Measurements from ENCODE around the gene STAG2.
A peak's percentile ranks its signal among the peaks of the same experiment; 100 is the strongest.

Gene STAG2

DNA sequence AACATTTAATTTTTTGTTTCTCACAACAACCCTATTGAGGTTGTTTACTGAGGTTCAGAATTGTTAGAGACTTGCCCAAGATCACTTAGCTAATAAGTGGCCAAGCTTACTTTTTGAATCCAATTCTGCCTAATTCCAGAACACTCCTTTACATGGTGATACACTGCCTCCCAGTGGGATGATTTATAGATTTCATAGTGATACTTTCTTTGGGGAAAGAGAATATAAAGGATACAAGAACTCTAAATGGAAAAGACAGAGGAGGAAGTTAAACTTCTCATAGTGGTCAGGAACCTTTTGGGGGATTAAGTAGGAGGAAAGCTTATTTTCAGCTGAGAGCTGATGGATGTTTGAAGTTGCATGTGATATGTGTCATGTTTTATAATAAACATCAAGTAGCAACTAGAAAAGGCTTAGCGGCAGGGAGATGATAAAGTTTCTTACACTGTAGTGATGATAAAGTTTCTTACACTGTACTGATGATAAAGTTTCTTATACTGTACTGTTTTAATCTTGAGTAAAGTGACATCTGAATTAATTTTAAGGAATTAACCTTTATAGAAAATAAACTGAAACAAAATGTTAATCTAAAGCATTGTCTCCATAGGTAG is 15.3 kb downstream of the STAG2 start:
- peak; percentile 56 for DNase-seq

DNA sequence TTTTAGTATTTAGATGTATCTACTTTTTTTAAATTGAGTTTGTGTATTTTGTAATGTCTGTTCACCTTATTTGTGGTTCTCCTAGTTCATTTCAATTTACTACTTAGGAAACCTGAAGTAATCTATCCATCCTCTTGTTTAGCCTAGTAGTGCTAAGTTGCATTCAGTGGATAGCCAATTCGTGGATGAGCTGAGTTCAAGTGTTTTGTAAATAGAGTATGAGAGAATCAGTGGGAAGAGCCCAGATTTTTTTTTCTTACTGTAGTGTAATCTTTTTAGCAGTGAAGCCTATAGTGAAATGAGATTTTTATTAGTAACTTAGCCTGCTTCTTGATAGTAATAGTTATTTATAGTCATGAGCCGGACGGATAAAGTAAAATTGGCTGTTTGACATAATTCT is 21.7 kb downstream of the STAG2 start:
- DNase-seq = no peak

DNA sequence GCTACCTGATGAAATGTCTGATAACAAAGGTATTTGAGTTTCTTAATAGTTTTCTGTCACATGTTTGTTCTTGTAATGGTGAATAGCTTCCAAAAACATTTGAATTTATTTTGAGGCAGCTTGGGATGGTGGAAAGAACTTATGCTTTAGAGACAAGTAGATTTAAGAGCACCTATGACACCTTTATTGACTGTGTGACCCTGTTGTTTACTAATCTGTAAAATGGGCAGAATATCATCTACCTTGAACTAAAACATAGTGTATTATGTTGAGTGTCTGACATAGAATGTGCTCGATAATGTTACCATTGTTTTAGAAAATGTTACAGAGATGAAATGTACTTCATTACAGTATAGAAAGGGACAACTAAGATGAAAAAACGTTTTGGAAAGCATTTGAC is 24.9 kb downstream of the STAG2 start:
- no peak for DNase-seq

DNA sequence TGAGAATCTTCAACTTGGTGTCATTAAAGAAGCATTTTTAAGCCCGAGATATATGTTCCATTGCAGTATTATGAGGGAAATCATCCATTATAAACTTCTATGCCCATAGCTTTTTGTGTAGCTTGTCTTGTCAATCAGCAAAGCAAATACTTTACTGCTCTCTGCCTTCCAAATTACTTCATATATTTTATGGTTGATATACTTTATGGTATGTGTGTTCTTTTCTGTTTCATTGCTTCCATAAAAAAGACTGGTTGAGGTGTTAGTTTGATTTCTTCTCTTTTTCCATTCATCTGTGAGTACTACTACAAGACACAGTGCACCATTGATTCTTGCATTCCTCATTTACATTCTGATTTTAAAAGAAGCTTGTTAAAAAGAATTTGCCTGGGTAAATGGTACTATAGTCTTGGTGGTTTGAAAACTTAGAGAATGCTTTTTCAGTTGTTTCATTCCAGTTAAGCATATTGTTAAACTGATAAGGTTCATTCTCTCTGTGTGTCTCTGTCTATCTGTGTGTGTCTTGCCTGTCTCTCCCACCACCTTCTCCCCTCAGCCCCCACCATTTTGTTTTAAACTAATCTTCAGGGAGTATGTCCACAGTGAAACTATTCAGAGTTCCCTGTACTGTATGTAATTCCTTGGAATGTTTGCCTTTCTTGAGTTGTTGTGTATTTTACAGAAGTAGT is 27.1 kb downstream of the STAG2 start:
- DNase-seq = no peak

DNA sequence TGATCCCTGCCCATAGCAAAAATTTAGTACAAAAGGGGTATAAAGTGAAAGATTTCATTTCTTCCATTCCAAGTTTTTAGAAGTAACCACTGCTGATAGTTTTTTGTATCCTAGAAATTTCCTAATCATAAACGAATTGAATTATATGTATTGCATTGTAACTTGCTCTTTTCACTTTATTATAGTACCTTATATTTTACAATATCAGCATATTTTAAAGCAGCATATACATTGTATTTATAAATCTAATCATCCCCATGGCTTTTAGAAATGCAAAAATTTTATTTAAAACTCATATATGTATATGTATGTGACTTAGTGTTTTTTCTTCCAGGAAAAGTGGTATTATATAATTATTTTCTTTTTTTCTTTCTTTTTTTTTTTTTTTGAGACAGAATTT is 27.7 kb downstream of the STAG2 start:
- DNase-seq = no peak

DNA sequence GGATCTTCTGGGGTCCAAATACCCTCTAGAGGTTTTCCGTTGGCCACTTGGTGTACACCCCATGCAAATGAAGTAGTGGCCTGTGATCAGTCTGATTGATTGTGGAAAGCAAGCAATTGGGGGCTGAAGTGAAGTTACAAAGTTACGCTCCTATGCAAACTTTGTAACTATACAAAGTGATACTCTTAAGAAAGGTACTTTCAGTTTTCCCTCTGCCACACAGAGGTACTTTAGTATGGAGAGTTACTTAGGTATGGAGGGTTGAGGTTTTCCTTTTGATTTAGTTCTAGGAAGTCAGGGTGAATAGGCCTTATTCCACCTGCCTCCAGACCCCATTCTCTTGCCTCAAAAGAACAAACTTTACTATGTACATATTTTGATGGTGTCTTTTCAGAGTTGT is 28.7 kb downstream of the STAG2 start:
- DNase-seq = no peak

DNA sequence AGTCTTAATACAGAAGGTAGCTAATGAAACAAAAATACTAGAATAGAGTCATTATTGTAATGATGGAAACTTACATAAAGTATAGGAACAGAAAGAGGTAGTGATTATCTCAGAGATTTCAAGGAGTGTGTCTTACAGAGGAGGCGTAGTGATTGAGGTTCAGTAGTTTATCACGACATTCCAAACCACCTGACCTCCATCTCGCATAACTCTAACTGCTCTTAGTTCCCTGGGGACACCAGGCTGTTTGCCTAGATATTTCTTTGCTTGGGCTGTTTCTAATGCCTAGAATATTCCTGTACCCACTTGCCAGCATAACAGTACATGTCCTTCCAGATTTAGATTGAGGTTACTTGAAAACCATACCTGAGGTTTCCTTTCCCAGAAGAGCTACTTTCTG is 29.1 kb downstream of the STAG2 start:
- no peak for DNase-seq

DNA sequence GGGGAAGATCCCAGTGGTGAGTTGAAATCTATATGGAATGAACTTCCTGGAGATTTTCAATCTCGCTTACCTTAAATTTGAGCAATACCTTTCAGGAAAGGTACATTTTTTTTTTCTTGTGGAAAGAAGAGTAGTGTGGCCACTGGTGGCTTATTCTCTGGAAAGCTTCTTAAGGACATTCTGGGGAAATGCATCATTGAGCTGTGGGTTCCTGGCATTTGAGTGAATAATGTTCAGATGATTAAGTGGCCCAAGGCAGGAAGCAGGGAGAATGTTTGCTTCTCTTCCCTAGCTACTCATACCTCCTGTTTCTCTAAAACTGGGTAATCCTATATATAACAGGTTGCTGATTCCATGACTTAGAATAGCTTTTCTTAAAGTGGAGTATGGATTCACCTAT is 31.8 kb downstream of the STAG2 start:
- DNase-seq = no peak

DNA sequence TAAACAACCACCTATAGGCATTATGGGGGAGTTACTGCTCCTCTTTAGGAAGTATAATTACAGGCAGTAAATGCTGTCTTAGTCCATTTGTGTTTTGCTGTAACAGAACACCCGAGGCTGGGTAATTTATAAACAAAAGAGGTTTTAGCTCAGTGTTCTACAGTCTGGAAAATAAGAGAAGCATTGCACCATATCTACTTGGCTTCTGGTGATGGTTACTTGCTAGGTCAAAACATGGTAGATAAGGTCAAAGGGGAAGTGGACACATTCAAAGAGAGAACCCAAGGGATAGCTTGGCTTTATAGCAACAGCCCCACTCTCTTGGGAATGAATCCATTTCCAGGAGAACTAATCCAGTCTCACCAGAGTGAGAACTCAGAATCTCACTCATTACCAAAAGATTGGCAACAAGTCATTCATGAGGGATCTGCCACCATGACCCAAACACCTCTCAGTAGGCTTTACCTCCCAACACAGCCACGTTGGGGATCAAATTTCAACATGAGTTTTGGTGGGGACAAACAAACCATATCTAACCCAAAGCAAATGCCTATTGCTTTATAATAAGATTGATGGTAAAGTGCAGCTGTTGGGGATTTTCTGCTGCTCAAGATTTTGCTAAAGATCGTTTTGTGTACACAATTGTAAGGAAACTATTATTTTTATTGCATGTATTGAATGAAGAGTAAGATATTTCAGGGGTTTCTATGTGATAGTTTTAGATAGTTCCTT is 32.6 kb downstream of the STAG2 start:
- no peak for DNase-seq

DNA sequence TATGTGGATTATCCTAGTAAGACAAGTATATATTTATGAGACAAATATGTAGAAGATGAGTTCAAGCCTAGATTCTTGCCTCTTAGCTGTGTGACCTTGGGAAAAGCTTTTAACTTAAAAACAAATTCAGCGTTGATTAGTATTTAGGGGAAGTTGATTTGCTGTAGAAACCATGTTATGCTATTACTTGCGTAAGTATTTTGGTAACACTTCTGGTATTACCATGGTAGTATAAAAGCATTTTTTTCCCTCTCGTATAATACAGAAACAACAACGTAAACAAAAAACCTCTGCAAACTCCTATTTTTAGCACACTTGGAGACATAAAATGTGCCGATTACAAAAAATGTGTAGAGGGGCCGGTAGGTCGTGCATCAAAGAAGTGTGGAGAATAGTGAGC is 33.2 kb downstream of the STAG2 start:
- DNase-seq = peak; percentile 52

DNA sequence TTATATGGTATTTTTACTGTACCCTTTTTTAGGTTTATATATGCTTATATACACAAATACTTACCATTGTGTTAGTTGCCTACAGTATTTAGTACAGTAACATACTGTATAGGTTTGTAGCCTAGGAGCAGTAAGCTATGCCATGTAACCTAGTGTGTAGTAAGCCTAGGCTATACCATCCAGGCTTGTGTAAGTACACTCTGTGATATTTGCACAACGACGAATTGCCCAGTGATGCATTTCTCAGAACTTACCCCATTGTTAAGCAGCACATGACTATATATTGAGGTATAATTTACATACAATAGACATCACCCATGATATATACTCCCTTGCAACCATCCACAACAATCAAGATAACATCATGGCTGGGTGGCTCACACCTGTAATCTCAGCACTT is 40.1 kb downstream of the STAG2 start:
- DNase-seq = no peak

DNA sequence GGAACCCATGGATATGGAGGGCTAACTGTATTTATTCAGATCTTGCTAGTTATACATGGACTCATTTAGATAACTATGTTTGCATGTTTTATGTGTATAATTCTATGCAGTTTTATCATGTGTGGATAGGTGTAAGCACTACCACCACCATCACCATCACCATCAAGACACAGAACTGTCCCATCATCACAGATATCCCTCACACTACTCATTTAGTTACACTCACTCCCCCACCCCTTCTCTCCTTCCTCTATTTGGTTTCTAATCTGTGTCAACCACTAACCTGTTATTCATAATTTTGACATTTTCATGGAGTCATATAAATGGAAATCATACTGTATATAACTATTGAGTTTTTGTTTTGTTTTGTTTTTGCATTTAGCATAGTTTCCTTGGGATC is 43.7 kb downstream of the STAG2 start:
- no peak for DNase-seq

DNA sequence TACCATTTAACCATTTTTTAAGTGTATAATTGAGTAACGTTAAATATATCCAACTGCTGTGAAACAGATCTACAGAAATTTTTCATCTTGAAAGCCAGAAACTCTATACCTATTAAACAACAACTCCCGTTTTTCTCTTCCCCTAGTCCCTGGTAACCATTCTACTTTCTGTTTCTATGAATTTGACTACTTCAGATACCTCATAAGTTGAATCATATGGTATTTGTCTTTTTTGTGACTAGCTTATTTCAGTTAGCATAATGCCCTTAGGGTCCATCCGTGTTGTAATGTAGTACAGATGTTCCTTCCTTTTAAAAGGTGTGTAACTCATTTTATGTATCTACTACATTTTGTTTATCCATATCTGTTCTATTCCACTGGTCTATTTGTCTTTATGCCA is 48.7 kb downstream of the STAG2 start:
- DNase-seq = peak; percentile 29

DNA sequence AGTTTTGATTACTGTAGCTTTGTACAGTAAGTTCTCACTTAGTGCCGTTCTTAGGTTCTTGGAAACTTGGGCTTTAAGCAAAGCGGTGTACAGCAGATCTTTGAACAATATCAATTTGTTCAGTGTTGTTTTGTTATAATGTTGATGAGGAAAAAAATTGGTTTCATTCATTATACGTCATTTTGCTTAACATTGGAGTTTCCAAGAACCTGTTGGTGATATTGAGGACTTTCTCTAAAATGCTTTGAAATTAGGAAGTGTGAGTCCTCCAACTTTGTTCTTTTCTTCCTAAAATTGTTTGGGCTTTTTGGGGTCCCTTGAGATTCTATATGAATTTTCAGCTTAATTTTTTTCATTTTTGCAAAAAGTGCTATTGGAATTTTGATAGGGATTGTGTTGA is 49.1 kb downstream of the STAG2 start:
- DNase-seq = peak; percentile 43

DNA sequence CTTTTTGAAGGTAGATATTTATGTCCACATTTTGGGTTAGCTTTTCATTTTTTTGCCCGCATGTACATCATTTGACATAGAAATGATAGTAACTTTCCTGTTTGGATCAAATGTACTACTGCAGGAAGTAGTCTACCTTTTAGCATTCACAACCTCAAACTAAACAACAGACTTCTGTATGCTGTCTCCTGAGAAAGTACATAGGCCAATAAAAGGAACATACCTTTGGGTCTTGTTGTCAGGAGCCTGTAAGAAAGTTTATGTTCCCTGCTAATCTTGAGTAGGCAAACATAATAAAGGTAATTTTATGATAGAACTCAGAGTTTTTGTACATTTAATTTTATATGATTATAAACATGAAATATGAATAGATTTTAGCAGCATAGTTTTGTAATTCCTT is 54.2 kb downstream of the STAG2 start:
- DNase-seq = no peak

DNA sequence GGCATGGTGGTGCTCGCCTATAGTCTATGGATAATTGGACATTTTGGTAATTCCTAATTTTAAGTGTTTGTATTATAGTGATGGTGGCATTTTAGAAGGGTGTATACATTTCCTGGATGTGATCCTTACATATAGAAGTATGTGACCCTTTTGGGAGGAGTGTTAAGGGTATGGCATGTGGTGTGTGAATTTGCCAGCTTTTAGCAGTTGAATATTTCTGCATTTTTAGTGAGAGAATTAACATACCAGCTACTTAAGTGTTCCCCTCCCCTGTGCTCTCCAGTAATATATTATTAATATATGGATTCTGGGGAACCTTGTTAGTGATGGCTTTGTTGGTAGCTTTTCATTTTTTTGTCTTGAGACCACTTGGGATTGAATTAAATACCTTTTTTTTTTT is 55.3 kb downstream of the STAG2 start:
- DNase-seq = no peak

DNA sequence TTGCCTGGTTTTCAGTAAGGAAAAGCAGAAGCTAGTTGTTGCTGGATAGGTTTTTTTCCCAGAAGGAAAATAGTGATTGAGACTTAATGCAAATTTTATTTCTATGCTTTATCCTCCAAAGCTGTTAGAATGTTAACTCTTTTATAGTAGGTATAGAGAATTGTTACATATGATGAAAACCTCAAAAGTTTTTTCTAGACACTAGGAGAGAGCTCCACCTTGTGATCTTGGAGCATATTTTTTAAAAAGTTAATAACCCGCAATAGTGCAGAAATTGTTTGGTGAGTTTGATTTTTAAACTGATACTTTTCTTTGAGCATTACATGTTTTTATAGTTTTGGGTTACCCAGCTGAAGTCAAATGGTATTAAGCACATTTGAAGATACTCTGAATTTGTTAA is 56.5 kb downstream of the STAG2 start:
- DNase-seq = no peak

DNA sequence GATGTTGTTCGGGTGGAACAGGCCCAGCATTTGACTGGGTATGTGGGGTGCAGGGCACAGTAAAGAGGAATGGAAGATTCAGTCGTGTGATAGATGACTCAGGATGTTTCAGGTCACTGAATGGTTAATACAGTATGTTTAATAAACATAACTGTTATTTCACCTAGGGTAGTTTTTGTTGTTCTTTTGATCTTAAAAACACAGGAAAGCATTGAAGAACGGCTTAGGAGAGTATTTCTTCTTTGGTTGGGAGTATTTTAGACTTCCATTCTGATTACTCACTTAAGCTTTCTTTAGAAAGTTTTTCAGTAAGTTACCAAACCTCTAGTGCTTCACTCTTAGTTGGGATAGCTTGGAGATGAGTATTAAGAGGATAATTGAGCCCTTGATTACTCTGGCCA is 62.3 kb downstream of the STAG2 start:
- no peak for DNase-seq

DNA sequence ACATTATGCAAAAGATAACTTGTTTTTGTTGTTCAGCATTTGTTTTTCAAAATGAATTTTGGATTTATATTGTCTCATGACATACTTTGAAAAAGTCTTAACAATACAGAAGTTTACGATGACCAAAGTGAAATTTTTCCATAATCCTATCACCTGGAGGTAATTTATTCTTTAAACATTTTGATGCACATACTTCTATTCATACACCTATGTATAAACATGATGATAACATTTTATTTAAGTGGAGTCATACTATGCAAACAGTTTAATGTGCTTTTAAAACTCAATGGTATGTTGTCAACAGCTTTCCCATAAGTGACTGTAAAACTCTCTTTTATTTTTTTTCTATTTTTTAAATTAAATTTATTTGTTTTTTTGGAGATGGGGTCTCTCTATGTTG is 65.0 kb downstream of the STAG2 start:
- no peak for DNase-seq

DNA sequence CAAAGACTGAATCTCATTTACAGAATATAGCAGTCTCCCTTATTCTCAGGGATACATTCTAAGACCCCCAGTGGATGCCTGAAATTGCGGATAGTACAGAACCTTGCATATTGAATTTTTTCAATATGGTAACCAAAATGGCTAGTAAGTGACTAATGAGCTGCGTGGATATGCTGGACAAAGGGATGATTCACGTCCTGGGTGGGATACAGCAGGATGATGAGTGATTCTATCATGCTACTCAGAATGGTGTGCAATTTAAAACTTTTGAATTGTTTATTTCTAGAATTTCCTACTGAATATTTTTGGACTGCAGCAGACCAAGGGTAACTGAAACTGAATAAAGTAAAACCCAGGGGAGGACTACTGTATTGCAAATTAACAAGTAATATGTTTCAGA is 66.7 kb downstream of the STAG2 start:
- DNase-seq = no peak

DNA sequence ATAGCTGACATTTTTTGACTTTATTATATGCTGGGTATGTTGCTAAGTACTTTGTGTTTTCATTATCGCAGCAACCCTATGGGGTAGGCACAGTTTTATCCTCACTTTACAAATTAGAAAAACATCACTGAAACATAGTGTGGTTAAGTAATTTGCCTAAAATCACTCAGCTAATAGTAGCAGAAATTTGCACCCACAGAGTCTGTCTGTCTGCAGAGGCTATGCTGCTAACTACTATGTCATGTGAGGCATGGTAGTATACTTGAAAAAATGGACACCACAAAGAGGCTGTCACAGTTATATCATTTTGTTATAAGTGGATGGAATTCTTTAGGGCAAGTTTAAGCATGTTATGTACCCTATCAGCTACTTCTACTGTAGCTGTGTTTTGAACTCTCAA is 69.0 kb downstream of the STAG2 start:
- no peak for DNase-seq

DNA sequence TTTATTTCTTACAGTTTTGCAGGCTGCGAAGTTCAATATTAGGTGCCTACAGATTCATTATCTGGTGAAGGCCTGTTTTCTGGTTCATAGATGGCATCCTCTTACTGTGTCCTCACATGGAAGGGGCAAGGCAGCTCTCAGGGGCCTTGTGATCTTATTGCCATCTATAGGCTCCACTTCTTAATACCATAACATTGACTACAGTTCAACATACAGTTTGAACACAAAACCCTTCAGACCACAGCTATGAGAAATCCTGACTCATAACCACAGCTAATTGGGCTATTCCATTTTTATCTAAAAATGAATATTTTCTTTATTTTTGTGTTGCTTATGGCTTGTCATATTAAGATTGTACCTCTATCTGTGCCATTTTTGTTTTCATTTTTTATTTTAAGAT is 72.3 kb downstream of the STAG2 start:
- no peak for DNase-seq

DNA sequence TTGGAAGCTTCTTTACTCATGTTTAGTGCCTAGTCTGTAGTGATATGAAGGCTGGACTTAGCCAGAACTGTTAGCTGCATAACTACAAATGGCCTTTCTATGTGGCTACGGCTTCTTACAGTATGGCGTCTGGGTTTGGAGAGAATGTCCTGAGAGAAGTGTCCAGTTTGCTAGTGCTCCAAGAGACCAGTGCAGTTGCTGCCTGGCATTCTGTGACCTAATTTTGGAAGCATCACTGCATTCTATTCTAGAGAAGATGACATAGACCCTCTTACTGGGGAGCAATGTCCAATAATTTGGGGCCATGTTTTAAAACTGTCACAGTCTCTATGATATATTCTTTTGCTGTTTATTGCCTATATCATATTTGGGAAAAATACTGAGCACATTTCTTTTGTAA is 74.2 kb downstream of the STAG2 start:
- DNase-seq = no peak

DNA sequence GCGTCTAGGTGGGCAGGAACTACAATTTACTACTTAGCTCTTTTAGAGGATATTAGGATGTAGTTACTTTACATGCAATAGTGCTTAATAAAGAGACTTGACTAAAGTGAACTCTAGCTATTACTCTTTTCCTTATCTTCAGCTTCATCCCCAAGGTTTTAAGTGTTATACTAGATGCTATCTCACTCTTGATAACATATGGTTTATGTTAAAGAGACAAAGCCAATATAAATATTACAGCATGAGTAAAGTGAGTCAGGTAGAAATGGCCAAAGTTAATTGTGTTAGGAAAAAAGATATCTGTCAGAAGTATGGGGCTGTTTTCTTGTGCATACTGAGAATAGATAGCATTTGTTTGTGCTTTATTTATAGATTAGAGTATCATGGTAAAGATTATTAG is 80.5 kb downstream of the STAG2 start:
- DNase-seq = no peak

DNA sequence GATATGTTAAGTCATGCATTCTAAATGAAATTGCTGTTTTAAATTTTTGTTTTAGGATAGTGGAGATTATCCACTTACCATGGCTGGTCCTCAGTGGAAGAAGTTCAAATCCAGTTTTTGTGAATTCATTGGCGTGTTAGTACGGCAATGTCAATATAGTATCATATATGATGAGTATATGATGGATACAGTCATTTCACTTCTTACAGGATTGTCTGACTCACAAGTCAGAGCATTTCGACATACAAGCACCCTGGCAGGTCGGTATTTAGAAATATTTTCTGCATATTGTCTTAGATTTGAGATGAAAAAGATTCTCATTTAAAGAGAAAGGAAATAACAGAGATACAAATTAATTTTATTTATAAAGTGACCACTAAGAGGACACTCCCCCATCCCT is 83.6 kb downstream of the STAG2 start:
- DNase-seq = peak; percentile 40
